Left colon (tissue), 2 donors: Measurements from ENCODE around the gene DCLRE1C. TPM values are rescaled to one million over a fixed set of nuclear protein-coding genes. Genes with fewer than 3 reads are reported as not detected.
"Not testable (repeated sequence)": the region's sequence is repeated elsewhere in the genome, so short reads cannot be mapped to it uniquely, and the experiment has no call there.

Source experiments
- ATAC-seq: fragments of 200-7000 bp; cut with Tn5 transposase; one replicate; pipeline ENCODE4 v1.9.1; 2020; ENCODE audit warnings: mild to moderate bottlenecking, moderate library complexity
- DNase-seq, 2 donors: peaks; one replicate each; pipeline ENCODE4 v3.0.0-alpha.2; 2020
- intact Hi-C, 2 donors: fragments of 100-400 bp; cut with DNase I in 1 of 2; cut with micrococcal nuclease in 1 of 2; formaldehyde crosslinking; loops; one replicate each; pipeline versions ENCODE4 v1.11.2 to v1.14.0; 2022; cut with DNase I, micrococcal nuclease
- total RNA-seq, 2 donors: library from RNA; stranded (reverse); fragmentation: NEBNext Ultra II Directional; extraction: Animal tissue kit (Norgen Biotek cat#: 25700); gene quantifications; one replicate each; pipeline ENCODE4 v1.2.1, GENCODE V29; 2021
- donor health status: DM: no; HTN: no; CAD: no.
- donor health status: DM: yes; HTN: yes; CAD: no.

Gene DCLRE1C
- total RNA-seq, 2 donors from 2014 or later = 10.3 to 13.7 TPM

DNA sequence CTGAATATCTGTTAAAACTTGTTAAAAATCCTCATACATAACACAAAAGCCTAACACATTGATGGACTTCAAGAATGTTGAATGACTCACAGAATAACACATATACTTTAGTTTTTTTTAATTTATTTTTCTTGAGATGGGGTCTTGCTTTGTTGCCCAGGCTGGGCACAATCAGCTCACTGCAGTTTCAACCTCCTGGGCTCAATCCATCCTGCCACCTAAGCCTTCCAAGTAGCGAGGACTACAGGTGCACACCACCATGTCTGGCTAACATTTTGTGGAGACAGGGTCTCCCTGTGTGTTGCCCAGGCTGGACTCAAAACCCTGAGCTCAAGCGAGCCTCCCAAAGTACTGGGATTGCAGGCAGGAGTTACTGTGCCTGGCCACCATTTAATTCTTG, 47.1 kb downstream of the DCLRE1C start:
- DNase-seq (no peak), ATAC-seq (no peak)
- intact Hi-C loops = no loop called here

DNA sequence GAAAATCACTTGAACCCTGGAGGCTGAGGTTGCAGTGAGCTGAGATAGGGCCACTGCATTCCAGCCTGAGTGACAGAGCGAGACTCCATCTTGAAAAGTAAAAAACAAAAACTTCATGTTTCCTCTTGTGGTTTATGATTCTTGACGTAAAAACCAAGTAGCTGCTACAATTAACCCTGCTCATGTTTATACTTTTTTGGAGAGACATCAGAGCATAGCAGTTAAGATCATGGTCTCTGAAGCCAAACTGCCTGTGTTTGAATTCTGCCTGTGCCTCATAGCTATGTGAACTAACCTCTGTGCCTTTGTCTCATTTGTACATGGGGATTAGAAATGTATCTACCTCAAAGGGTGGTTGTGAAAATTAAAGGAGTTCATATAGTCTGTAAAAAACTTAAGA, 48.0 kb downstream of the DCLRE1C start:
- intact Hi-C loops = no loop called here
- DNase-seq (no peak), ATAC-seq (no peak)

DNA sequence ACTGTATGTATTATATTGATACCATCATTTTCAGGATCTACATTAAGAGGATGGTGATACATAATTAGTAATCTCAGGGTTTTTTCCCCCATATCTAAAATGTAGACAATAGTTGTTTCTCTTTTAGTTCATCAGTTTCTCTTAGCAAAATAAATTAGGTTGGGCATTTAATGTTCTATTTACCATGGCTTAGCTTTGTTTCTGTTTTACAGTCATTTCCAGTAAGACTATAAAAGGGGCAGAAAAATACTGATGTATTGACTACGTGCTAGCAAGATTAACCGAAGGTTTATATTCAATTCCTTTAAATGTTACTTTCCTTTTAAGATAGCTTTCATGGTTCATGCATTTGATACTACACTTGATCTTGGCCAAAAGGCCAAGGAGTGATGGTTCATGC, 49.0 kb downstream of the DCLRE1C start:
- no peak for DNase-seq
- no peak for ATAC-seq
- intact Hi-C loops = no loop called here

DNA sequence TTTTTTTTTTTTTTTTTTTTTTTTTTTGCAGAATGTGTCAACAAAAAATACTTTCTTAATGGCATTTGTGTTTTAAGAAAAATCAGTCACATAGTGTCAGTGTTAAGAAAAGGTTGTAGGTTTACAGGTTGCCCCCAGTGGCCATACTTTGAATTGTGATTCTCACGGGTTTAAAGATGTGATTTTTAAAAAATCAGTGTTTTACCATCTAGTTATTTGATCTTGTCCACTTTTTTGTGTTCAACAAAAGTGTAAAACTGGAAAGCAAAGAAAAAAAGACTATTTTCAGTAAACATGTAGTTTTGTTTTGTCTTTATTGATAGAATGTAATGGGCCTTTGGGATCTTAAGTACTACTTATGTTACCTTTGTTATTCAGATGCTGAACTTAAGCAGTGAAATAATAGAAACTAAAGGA, 49.6 kb downstream of the DCLRE1C start:
- intact Hi-C loops = no loop called here
- ATAC-seq = peak; percentile 65
- DNase-seq = no peak

DNA sequence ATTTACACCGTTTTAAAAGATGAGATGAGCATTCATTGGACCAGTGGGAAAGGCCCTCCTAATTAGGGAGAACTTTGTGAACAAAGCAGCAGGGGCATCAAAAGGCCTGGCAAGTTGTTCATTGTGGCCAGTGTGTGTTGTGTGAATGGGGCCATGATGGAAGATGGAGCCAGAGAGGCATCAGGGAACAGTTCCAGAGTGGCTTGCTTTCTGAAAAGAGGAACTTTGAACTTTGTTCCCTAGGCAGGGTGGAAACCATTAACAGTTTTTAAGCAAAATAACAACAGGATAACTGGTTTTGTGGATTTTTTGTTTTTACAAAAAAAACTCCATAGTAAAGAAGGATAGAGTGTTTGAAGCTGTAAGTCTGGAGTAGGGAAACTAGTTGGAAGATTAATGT, 62.7 kb downstream of the DCLRE1C start:
- no peak for DNase-seq
- intact Hi-C loops = no loop called here
- no peak for ATAC-seq

DNA sequence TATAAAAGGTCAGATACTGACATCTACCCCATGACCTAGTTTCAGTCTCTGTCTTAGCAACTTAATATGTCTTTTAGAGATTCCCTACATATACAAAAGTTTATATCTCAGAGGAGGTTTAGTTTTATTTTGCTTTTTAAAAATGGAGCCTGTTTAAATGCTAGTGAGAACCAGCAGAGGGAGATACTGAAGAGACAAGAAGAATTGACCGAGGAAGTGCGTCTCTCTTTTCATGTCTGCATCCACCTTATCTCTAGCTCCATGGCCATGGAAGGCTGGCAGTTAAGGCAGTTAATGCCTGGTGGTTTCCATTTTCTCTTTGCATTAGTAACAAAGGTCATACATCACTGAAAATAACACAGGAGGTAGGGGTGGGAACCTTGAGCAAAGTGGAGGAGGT, 64.6 kb downstream of the DCLRE1C start:
- no peak for DNase-seq
- intact Hi-C loops = no loop called here
- ATAC-seq = no peak

DNA sequence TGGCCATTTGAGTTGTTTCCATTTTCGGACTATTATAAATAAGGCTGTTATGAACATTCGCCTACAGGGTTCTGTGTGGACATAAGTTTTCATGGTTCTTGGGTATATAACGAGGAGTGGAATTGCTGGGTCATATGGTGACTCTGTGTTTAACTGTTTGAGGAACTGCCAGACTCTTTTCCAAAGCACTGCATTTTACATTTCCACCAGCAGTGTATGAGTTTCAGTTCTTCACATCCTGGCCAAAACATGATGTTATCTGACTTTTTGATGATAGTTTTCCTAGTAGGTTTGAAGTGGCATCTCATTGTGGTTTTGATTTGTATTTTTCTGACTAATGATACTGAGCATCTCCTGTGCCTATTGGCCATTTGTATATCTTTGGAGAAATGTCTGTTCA, 69.8 kb downstream of the DCLRE1C start:
- DNase-seq (no peak), ATAC-seq (no peak)
- intact Hi-C loops = no loop called here

DNA sequence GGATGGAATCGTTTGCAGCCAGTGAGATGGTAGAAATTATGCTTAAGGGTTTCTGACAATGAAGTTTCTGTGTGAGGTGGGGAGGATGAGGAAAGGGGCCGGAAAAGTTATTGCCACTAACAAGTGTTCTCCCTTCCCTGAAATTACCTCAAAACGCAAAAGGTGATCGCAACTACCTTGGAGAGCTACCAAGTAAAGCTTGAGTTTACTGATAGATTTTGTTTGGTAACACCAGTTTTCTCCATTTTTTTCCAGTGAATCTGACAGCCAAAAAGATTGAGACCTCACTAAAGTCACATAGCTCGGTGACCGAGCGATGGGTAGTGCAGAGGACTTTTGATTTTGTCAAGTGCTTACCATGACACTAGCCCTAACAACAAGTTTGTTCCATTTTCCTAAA, 73.7 kb downstream of the DCLRE1C start:
- no peak for ATAC-seq
- intact Hi-C loops = no loop called here
- DNase-seq = no peak

DNA sequence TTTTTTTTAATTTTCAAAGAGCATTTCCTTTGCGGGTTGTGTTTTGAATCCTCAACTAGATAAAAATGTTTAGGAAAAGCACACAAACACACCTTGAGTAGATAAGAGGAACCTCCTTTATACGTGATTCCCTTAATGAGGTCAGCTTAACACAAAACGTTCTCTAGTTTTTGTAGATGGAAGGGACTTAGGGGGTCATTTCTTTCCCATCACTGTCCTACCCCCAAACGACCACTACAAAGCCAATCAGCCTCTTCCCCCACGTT, 74.0 kb downstream of the DCLRE1C start:
- DNase-seq (no peak), ATAC-seq (no peak)
- intact Hi-C loops = no loop called here

DNA sequence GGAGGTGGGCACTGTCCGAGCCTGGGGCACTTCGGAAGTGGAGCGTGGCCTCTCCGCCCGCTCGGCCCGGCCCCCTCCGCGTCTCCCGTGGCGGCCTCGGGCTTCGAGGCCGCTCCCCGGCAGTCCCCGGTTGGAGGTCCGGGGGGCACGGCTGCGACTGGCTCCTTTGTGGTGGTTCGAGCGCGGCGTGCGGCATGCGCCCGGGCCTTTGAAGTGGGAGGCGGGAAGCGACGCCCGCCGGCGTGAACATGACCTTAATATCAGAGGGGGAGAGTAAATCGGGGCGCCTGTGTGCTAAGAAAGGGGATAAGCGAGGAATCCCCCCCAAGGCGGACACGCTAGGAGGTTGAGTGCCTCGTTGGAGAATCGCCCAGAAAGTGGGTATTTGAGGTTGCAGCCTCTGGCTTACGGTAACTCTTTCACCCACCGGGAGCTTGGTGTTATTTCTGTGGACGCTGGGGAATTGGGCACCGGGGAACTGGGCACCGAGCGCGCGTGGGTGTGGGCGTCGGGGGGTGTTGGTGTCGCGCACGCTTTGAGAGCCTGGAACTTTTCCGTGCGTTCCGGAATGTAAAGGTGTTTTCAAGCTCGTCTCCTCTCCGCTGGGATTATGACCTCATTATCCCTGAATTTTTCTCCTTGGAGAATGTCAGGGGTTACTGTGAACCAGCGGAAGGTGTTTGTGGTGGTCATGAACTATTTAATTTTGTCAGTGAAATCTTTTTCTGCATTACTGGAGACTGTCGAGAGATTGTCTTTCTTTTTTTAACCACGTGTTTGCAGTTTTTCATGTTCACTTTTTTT, 74.6 kb downstream of the DCLRE1C start:
- peak; percentile 3 for ATAC-seq
- DNase-seq = peak in 1 of 2 donors; percentile 57
- intact Hi-C loops = no loop called here

DNA sequence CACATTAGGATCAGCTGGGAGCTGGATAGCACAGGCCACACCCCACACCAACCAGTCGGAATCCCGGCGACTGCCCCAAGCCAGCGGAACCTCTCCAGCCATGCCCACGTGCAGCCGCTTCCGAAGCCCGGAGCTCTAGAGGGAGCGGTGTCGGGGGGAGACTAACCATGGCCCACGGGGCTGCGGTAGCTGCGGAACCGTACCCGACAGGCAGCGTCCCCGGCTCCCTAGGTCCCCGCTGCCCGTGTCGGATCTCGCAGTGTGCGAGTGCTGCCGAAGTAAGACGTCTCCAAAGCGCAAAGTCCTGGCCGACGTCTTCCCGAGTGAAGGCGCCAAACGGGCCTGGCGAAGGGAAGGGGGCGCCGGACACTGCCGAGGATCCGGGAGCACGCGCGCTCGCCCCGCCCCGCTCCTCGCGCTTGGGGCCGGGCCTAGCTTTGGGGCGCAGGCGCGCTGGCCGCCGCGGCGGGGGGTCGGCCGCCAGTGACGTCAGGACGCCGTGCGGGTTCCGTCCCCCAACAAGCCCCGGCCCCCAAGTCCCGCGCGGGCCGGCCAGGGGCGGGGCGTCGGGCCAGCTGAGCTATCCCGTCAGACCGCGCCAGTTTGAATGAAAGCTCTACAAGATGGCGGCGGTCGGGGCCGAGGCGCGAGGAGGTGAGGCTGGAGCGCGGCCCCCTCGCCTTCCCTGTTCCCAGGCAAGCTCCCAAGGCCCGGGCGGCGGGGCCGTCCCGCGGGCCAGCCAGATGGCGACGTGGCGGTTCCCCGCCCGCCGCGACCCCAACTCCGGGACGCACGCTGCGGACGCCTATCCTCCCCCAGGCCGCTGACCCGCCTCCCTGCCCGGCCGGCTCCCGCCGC, 75.4 kb downstream of the DCLRE1C start, which contains the start of gene SUV39H2:
TSS of gene SUV39H2 (plus strand) at position 601 of the 858 bp plus-strand sequence. CDS start at position 624, 23 bp downstream.
- DNase-seq = peak; percentile 92 to 95
- intact Hi-C loops = no loop called here
- ATAC-seq = peak; percentile 94

DNA sequence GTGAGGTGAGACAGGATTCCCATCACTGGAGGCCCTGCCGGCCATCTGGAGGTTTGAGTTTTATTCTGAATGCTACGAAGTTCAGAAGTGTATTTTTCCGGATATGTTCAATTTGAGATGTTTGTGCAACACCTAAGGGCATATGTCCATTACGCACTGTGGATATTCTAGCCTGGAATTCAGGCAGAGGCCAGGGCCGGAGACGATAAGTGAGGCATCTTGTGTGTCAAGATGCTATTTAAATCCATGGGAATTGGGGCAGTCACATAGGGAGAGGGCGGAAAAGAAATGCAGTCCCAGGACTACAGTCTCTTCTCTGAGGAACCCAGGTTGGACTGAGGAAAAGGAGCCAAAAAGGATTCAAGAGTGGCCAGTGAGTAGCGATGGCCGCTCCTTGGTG, 77.1 kb downstream of the DCLRE1C start:
- intact Hi-C loops = no loop called here
- DNase-seq = no peak
- ATAC-seq = no peak

DNA sequence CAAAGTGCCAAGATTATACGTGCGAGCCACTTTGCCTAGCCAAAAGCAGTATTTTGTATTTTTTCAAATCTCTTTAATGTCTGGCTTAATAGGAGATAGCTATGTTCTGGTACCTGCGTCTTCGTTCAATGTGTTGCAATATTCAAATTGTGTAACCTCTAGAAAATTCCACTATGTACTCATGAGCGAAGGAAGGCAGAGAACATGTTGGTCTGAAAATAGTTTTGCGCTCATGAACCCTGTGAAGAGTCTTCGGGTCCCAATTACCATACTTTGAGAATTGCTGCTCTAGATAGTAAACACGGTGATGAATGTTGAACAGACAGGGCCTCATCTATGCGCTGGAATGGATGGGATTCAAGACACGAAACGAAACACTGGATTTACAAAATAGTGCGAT, 78.0 kb downstream of the DCLRE1C start:
- intact Hi-C loops = no loop called here
- ATAC-seq (no peak), DNase-seq (no peak)

DNA sequence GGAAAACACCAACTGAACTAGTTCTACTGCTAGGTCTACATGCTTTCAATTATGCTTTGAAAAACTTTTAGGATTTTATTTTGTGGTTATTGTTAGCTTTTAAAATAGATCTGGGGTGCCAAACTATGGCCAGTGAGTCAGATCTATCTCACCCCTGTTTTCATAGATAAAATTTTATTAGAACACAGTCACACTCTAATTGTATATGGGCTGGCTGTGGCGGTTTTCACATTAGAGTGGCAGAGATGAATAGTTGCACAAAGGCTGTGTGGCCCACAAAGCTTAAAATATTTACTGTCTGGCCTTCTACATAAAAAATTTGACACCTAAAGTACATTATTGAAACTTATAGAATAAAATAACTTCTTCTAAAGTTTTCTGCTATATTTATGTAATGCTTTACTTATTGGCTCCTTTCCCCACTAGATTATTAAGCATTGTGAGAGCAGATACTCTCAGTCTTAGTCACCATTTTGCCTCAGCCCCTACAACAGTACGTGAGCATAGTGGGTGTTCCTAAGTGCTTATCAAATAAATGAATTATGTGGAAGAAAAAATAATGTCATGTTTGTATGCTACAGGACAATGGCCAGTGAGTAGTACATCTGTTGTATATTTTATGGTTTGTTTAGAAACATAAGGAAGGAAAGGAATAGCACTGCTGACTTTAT, 80.7 kb downstream of the DCLRE1C start:
- intact Hi-C loops = no loop called here
- DNase-seq = no peak
- ATAC-seq = no peak

DNA sequence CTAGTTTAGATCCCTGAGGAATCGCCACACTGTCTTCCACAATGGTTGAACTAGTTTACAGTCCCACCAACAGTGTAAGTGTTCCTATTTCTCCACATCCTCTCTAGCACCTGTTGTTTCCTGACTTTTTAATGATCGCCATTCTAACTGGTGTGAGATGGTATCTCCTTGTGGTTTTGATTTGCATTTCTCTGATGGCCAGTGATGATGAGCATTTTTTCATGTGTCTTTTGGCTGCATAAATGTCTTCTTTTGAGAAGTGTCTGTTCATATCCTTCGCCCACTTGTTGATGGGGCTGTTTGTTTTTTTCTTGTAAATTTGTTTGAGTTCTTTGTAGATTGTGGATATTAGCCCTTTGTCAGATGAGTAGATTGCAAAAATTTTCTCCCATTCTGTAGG, 89.0 kb downstream of the DCLRE1C start:
- DNase-seq, intact Hi-C loops, ATAC-seq: not testable (repeated sequence)

DNA sequence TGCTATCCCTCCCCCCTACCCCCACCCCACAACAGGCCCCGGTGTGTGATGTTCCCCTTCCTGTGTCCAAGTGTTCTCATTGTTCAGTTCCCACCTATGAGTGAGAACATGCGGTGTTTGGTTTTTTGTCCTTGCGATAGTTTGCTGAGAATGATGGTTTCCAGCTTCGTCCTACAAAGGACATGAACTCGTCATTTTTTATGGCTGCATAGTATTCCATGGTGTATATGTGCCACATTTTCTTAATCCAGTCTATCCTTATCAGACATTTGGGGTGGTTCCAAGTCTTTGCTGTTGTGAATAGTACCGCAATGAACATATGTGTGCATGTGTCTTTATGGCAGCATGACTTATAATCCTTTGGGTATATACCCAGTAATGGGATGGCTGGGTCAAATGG, 89.4 kb downstream of the DCLRE1C start:
- DNase-seq, ATAC-seq, intact Hi-C loops: not testable (repeated sequence)

DNA sequence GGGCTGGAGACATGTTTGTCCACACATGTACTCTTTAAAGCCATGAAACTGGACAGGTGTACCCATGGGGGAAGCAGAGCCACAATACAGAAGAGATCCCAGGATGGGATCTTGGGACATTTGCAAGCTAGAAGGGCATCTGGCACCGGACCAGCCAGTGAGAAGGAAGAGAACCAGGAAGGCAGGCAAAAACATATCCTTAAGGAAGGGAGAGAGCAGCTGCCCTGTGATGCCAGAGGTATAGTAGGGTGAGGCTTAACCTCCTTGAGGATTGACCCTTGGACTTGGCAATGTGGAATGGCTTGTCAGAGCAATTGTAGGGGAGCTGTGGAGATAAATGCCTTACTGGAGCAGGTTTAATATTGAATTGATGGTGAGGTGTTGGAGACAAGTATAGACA, 93.1 kb downstream of the DCLRE1C start:
- peak; percentile 99 for ATAC-seq
- DNase-seq = peak; percentile 83 to 88
- intact Hi-C loops = no loop called here

DNA sequence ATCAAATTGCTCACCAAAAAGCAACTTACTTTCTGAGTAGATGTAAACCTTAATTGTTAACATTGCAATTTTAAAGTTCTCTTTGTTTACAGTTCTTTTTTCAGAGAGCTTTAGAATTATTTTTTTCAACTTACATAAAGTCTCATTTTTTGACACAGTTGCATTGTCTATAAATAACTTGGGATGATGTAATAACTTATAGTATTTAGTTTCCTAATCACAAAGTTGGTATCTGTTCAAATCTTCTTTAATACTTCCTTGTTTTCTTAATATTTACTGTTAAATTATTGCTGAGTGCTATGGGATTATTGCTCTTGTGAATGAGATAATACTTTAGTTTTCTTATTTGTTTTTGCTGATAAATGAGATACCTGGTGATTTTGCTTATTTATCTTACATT, 94.1 kb downstream of the DCLRE1C start:
- ATAC-seq (no peak), DNase-seq (no peak)
- intact Hi-C loops = no loop called here

DNA sequence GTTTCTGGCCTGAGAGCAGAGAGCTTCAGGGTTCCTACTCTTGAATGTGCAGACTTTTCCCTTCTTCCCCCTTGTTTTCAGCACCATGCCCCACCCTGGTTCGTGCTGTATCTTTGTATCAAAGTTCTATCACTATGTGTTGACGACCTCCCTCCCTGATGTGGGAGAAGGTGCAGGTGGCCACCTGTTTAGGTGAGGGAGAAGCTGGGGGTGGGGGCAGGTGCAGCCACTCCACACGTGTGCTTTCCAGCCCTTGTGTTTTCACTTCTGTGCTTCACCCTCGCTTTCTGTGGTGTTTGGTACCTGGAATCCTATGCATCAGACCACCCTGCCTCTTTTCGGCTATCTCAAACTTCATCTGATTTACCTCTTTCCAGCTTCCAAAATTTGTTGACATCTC, 94.9 kb downstream of the DCLRE1C start:
- intact Hi-C loops = no loop called here
- DNase-seq (no peak), ATAC-seq (no peak)
